Jurkat, Clone E6-1 (cell line): ENCODE measurements around the gene MT1A.

Experiments used
- DNase-seq: peaks from one replicate; pipeline ENCODE4 v3.0.0-alpha.2; 2011; ENCODE audit warnings: low read depth, low spot score
- H3K4me3 ChIP-seq: 2 replicates; pipeline ENCODE4 v1.5.1; 2011; ENCODE audit warnings: mild to moderate bottlenecking, low read length, control low read depth, moderate library complexity

MT1A gene

DNA sequence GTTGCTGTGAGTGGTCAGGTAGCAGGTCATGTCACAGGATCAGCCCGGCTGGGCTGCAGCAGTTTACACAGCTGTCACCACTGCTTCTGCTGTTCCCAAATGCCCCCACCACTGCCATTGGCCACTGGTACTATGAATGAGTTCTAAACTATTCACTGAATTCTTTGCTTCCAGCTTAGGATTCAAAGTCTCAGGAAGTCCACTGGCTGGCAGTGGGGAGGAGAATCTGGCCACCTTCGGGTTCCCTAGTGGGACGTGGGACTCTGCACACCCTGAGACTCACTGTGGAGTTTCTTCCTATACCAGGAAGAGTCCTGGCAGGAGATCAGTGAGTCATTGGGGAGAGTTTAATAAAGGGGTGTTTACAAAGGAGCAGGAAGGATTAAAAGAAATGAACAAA, 50.7 kb downstream of the MT1A start:
- no peak overlapping the region for H3K4me3 ChIP-seq
- no peak for DNase-seq
